Germinal center (tissue), 1 donor: Measurements from ENCODE around the gene IDE.
"Not testable (repeated sequence)": the region's sequence is repeated elsewhere in the genome, so short reads cannot be mapped to it uniquely, and the experiment has no call there.

Experiments
- DNase-seq: peaks from one replicate; pipeline ENCODE4 v3.0.0; 2012; ENCODE audit warnings: mixed read lengths, low spot score

The IDE gene

GRCh38 chr10:92490387-92490786 lies 83.5 kb downstream of the IDE start:
- no peak for DNase-seq

GRCh38 chr10:92486637-92487036 lies 87.3 kb downstream of the IDE start:
- DNase-seq: no peak

GRCh38 chr10:92483539-92483938 lies 90.4 kb downstream of the IDE start:
- no peak for DNase-seq

- no peak for DNase-seq
Observed at GRCh38 chr10:92480413-92480812, 93.5 kb downstream of the IDE start.

- no peak for DNase-seq
Observed at GRCh38 chr10:92479547-92479946, 94.3 kb downstream of the IDE start.

- DNase-seq: no peak
Observed at GRCh38 chr10:92478536-92478935, 95.4 kb downstream of the IDE start.

GRCh38 chr10:92475357-92475868 lies 98.5 kb downstream of the IDE start:
- no peak for DNase-seq

- no peak for DNase-seq
Observed at GRCh38 chr10:92470026-92470425, 103.9 kb downstream of the IDE start.

GRCh38 chr10:92464364-92464763 lies 109.5 kb downstream of the IDE start:
- DNase-seq: no peak

- DNase-seq: no peak
Observed at GRCh38 chr10:92463582-92463981, 110.3 kb downstream of the IDE start.

- DNase-seq: not testable (repeated sequence)
Observed at GRCh38 chr10:92454955-92455354, 118.9 kb downstream of the IDE start.

GRCh38 chr10:92452313-92452712 lies 121.6 kb downstream of the IDE start:
- DNase-seq: no peak

GRCh38 chr10:92451431-92451830 lies 122.5 kb downstream of the IDE start:
- no peak for DNase-seq

- DNase-seq: no peak
Observed at GRCh38 chr10:92450896-92451295, 123.0 kb downstream of the IDE start.

- DNase-seq: no peak
Observed at GRCh38 chr10:92440578-92440977, 133.3 kb downstream of the IDE start.

GRCh38 chr10:92438220-92438619 lies 135.7 kb downstream of the IDE start:
- no peak for DNase-seq

GRCh38 chr10:92436611-92437010 lies 137.3 kb downstream of the IDE start:
- no peak for DNase-seq

- not testable (repeated sequence) for DNase-seq
Observed at GRCh38 chr10:92436065-92436464, 137.8 kb downstream of the IDE start.

- DNase-seq: no peak
Observed at GRCh38 chr10:92434385-92434784, 139.5 kb downstream of the IDE start.

- no peak for DNase-seq
Observed at GRCh38 chr10:92432596-92432995, 141.3 kb downstream of the IDE start.

- DNase-seq: no peak
Observed at GRCh38 chr10:92430103-92430502, 143.8 kb downstream of the IDE start.

- no peak for DNase-seq
Observed at GRCh38 chr10:92421550-92421949, 152.3 kb downstream of the IDE start.

GRCh38 chr10:92420546-92421275 lies 153.2 kb downstream of the IDE start:
- DNase-seq: peak; percentile 26
